RPMI7951 (cell line): Measurements from ENCODE around the gene SMAD3. TPM values are rescaled to one million over a fixed set of nuclear protein-coding genes. Genes with fewer than 3 reads are reported as not detected.

ENCODE experiments used
- DNase-seq: peaks from one replicate; pipeline ENCODE4 v3.0.0-alpha.2; 2012; ENCODE audit warnings: low read depth
- total RNA-seq: library from RNA; depleted of rRNA; stranded (reverse); fragments of >200 nt; shearing (Covaris generic); gene quantifications from 2 replicates; pipeline ENCODE4 v1.2.3, GENCODE V29; 2014

The SMAD3 gene
- total RNA-seq, 1 experiment from 2014 or later, result 19.7 TPM

GRCh38 chr15:67035886-67036285 is 29.5 kb upstream of the SMAD3 start:
- DNase-seq, result peak; percentile 78

GRCh38 chr15:67036775-67037555 is 28.4 kb upstream of the SMAD3 start:
- DNase-seq, result peak; percentile 60

GRCh38 chr15:67037694-67038093 is 27.7 kb upstream of the SMAD3 start:
- no peak for DNase-seq

- DNase-seq, result no peak
Measured at GRCh38 chr15:67038736-67039135, 26.7 kb upstream of the SMAD3 start.

- no peak for DNase-seq
Measured at GRCh38 chr15:67039384-67040075, 25.9 kb upstream of the SMAD3 start.

- no peak for DNase-seq
Measured at GRCh38 chr15:67040277-67040676, 25.1 kb upstream of the SMAD3 start.

- DNase-seq, result peak; percentile 60
Measured at GRCh38 chr15:67042551-67043142, 22.8 kb upstream of the SMAD3 start.

- DNase-seq, result peak; percentile 93
Measured at GRCh38 chr15:67043939-67044771, 21.2 kb upstream of the SMAD3 start.

GRCh38 chr15:67047149-67047661 is 18.2 kb upstream of the SMAD3 start:
- DNase-seq, result no peak

- peak; percentile 93 for DNase-seq
Measured at GRCh38 chr15:67048281-67049279, 16.8 kb upstream of the SMAD3 start.

GRCh38 chr15:67049351-67050044 is 15.9 kb upstream of the SMAD3 start:
- peak; percentile 99 for DNase-seq

GRCh38 chr15:67050062-67050461 is 15.3 kb upstream of the SMAD3 start:
- DNase-seq, result no peak

GRCh38 chr15:67050522-67051087 is 14.8 kb upstream of the SMAD3 start:
- no peak for DNase-seq

- DNase-seq, result no peak
Measured at GRCh38 chr15:67051088-67052045, 14.0 kb upstream of the SMAD3 start.

GRCh38 chr15:67054676-67055075 is 10.7 kb upstream of the SMAD3 start:
- no peak for DNase-seq

GRCh38 chr15:67059127-67059553 is 6.3 kb upstream of the SMAD3 start:
- no peak for DNase-seq

- no peak for DNase-seq
Measured at GRCh38 chr15:67061811-67062368, 3.5 kb upstream of the SMAD3 start.
